ENCODE data around the gene PDLIM3. TPM values are rescaled to one million over a fixed set of nuclear protein-coding genes. Genes with fewer than 3 reads are reported as not detected.

Gene PDLIM3
- total RNA-seq, 3 donors from 2014 or later (not counting 1 experiment from before 2014, with no cell fraction given) = not detected

GRCh38 chr4:185550933-185551332 is 15.6 kb upstream of the PDLIM3 start:
- Mint-ChIP-seq H3K27ac (no peak overlapping the region), H3K4me1 (no peaks in the 10 kb centered on the region), H3K9me3 (no peaks in the 10 kb centered on the region), H3K4me3 (no peak overlapping the region), H3K36me3 (no peaks in the 10 kb centered on the region), H3K27me3 (ENCODE audit: low read depth in 2 of 2) (peaks cover 0 to 24% of the 10 kb centered on the region in 2 donors)
- Histone ChIP-seq H3K4me3 (ENCODE audit: low read length) (no peak overlapping the region), H3K9me3 (ENCODE audit: control insufficient read depth, insufficient read depth, low read length) (no peaks in the 10 kb centered on the region), H3K27ac (ENCODE audit: low read length) (no peak overlapping the region), H3K36me3 (ENCODE audit: control insufficient read depth, insufficient read depth, low read length) (no peaks in the 10 kb centered on the region), H3K4me1 (ENCODE audit: control insufficient read depth, insufficient read depth, low read length) (no peaks in the 10 kb centered on the region), H3K27me3 (ENCODE audit: control insufficient read depth, insufficient read depth, low read length) (no peaks in the 10 kb centered on the region)
- TF ChIP-seq CTCF (IDR thresholded peaks at IDR 0.05) = no peak
- 100% methylated on average over 1 of the region's 1 CpG for WGBS (ENCODE audit: insufficient coverage)
- DNase-seq = no peak
- intact Hi-C loops (cut with micrococcal nuclease) = no loop called here
- no peak for ATAC-seq

DNA sequence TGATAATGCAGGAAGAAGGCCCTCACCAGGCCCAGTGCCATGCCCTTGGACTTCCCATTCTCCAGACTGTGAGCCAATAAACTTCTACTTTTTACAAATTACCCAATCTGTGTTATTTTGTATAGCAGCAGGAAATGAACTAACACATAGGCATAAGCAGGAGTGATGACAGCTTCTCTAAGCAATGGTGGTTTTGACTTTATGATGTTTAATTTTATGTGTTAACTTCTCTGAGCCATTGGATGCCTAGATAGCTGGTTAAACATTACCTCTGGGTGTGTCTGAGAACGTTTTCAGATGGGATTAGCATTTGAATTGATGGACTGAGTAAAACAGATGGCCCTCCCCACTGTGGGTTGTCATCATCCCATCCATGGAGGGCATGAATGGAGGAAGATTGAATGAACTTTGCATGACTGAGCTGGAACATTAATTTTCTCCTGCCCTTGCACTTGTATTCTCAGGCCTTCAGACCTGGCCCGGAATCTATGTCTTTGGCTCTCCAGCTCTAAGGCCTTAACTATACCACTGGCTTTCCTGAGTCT is 13.9 kb upstream of the PDLIM3 start:
- TF ChIP-seq CTCF (IDR thresholded peaks at IDR 0.05) = no peak
- H3K27ac ChIP-seq (ENCODE audit: low read length) = no peak overlapping the region
- 63% methylated on average over 2 of the region's 2 CpGs for WGBS (ENCODE audit: insufficient coverage)
- Mint-ChIP-seq H3K36me3 (no peaks in the 10 kb centered on the region), H3K4me1 (no peaks in the 10 kb centered on the region), H3K4me3 (no peak overlapping the region), H3K27me3 (ENCODE audit: low read depth in 2 of 2) (peaks cover 0 to 24% of the 10 kb centered on the region in 2 donors), H3K27ac (no peak overlapping the region), H3K9me3 (no peaks in the 10 kb centered on the region)
- no peaks in the 10 kb centered on the region for H3K36me3 ChIP-seq (ENCODE audit: control insufficient read depth, insufficient read depth, low read length)
- H3K4me1 ChIP-seq (ENCODE audit: control insufficient read depth, insufficient read depth, low read length) = no peaks in the 10 kb centered on the region
- ATAC-seq (no peak), DNase-seq (no peak)
- intact Hi-C loops (cut with micrococcal nuclease) = no loop called here
- no peaks in the 10 kb centered on the region for H3K9me3 ChIP-seq (ENCODE audit: control insufficient read depth, insufficient read depth, low read length)
- H3K4me3 ChIP-seq (ENCODE audit: low read length) = no peak overlapping the region
- no peaks in the 10 kb centered on the region for H3K27me3 ChIP-seq (ENCODE audit: control insufficient read depth, insufficient read depth, low read length)

DNA sequence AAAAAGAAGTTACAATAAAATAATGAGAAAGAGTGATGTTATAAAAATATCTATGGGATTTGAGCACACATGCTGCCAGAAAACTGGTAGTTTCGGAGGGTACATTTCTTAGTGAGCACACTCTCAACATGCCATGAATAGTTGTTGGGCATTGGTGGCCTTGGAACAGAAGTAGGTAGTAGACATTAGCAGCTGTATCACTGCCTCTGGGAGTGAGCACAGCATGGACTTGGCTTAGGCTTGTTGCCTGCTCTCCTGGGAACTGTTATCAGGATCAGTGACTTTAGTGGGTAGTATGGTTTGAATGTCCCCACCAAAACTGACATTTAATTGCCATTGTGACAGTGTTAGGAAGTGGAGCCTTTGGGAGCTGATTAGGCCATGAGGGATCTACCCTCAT is 13.3 kb upstream of the PDLIM3 start:
- H3K27me3 Mint-ChIP-seq (ENCODE audit: low read depth in 2 of 2) = peaks cover 0 to 24% of the 10 kb centered on the region in 2 donors
- no peaks in the 10 kb centered on the region for H3K4me1 ChIP-seq (ENCODE audit: control insufficient read depth, insufficient read depth, low read length)
- H3K27ac ChIP-seq (ENCODE audit: low read length) = no peak overlapping the region
- no peak overlapping the region for H3K4me3 ChIP-seq (ENCODE audit: low read length)
- no peaks in the 10 kb centered on the region for H3K36me3 ChIP-seq (ENCODE audit: control insufficient read depth, insufficient read depth, low read length)
- H3K4me1 Mint-ChIP-seq = no peaks in the 10 kb centered on the region
- ATAC-seq (no peak), DNase-seq (no peak)
- H3K27me3 ChIP-seq (ENCODE audit: control insufficient read depth, insufficient read depth, low read length) = no peaks in the 10 kb centered on the region
- no peak for TF ChIP-seq CTCF (IDR thresholded peaks at IDR 0.05)
- no peak overlapping the region for H3K4me3 Mint-ChIP-seq
- H3K9me3 Mint-ChIP-seq = no peaks in the 10 kb centered on the region
- WGBS (ENCODE audit: insufficient coverage) = 92% methylated on average over 1 of the region's 1 CpG
- intact Hi-C loops (cut with micrococcal nuclease) = no loop called here
- no peaks in the 10 kb centered on the region for H3K9me3 ChIP-seq (ENCODE audit: control insufficient read depth, insufficient read depth, low read length)
- H3K36me3 Mint-ChIP-seq = no peaks in the 10 kb centered on the region
- H3K27ac Mint-ChIP-seq = no peak overlapping the region

GRCh38 chr4:185546335-185546734 is 11.0 kb upstream of the PDLIM3 start:
- no peak overlapping the region for H3K4me3 ChIP-seq (ENCODE audit: low read length)
- no peaks in the 10 kb centered on the region for H3K4me1 ChIP-seq (ENCODE audit: control insufficient read depth, insufficient read depth, low read length)
- intact Hi-C loops (cut with micrococcal nuclease) = no loop called here
- Mint-ChIP-seq H3K4me1 (no peaks in the 10 kb centered on the region), H3K27ac (no peak overlapping the region), H3K9me3 (no peaks in the 10 kb centered on the region), H3K36me3 (no peaks in the 10 kb centered on the region), H3K4me3 (no peak overlapping the region), H3K27me3 (ENCODE audit: low read depth in 2 of 2) (peaks cover 3 to 13% of the 10 kb centered on the region in 2 donors)
- no peak overlapping the region for H3K27ac ChIP-seq (ENCODE audit: low read length)
- no peak for DNase-seq
- H3K9me3 ChIP-seq (ENCODE audit: control insufficient read depth, insufficient read depth, low read length) = no peaks in the 10 kb centered on the region
- no peaks in the 10 kb centered on the region for H3K27me3 ChIP-seq (ENCODE audit: control insufficient read depth, insufficient read depth, low read length)
- no peaks in the 10 kb centered on the region for H3K36me3 ChIP-seq (ENCODE audit: control insufficient read depth, insufficient read depth, low read length)
- 78% methylated on average over 6 of the region's 6 CpGs for WGBS (ENCODE audit: insufficient coverage)
- TF ChIP-seq CTCF (IDR thresholded peaks at IDR 0.05) = no peak
- ATAC-seq = no peak
